SH-SY5Y (cell line): ENCODE measurements around the gene CLSTN1.

Experiments
- GATA2 ChIP-seq: IDR thresholded peaks from 2 replicates; pipeline ENCODE4 v1.6.1; 2011; ENCODE audit warnings: mild to moderate bottlenecking, low read depth, low read length
- GATA3 ChIP-seq: IDR thresholded peaks from 2 replicates; pipeline ENCODE4 v1.6.1; 2011; ENCODE audit warnings: low read depth, mild to moderate bottlenecking, low read length, moderate library complexity

DNA sequence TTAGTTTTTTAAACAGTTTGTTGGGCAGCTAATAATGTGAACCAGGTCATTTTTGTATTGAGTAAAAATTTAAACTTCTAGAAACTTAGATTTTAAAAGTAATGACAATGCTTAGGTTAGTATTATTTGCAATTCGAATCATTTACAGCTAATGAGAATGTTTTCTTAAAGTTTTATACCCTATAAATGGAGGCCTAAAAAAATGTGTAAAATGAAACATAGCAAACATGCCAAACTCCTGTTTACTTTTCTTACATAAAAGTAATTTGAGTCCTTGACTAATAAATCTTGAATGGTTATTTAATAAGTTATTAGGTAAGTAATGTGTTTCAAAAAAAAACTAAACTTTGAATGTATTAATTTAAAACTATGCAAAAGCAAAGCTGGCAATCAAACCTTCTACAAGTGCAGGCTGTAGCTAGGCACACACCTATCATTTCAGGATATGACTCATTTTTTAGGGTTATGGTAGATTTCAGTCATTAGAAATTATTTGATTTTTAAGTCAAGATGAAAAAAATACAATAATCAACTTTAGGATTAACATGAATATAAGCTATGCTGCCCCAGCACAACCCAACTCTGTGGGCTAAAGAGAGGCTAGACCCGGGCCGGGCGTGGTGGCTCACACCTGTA, 41.5 kb downstream of the CLSTN1 start:
- TF ChIP-seq GATA3 = no peak
- no peak for TF ChIP-seq GATA2
